Measurements from ENCODE around the gene PRKG2.
A peak's percentile ranks its signal among the peaks of the same experiment; 100 is the strongest.
"Not testable (repeated sequence)": the region's sequence is repeated elsewhere in the genome, so short reads cannot be mapped to it uniquely, and the experiment has no call there.

The PRKG2 gene

GRCh38 chr4:81214881-81215868 lies at the start of gene PRKG2:
Gene PRKG2 (minus strand): TSS chr4:81215222. CDS start chr4:81205047, 10,175 bp downstream.
- DNase-seq: peak; percentile 3

- DNase-seq: no peak
Measured at GRCh38 chr4:81260443-81261101, 45.5 kb upstream of the PRKG2 start.

GRCh38 chr4:81258841-81259550 lies 44.0 kb upstream of the PRKG2 start:
- no peak for DNase-seq

- DNase-seq: no peak
Measured at GRCh38 chr4:81257816-81258215, 42.8 kb upstream of the PRKG2 start.

- peak; percentile 52 for DNase-seq
Measured at GRCh38 chr4:81257021-81257420, 42.0 kb upstream of the PRKG2 start.

GRCh38 chr4:81256059-81256970 lies 41.3 kb upstream of the PRKG2 start:
- no peak for DNase-seq

- peak; percentile 79 for DNase-seq
Measured at GRCh38 chr4:81255524-81255923, 40.5 kb upstream of the PRKG2 start.

GRCh38 chr4:81250430-81250829 lies 35.4 kb upstream of the PRKG2 start:
- no peak for DNase-seq

- no peak for DNase-seq
Measured at GRCh38 chr4:81245218-81246009, 30.4 kb upstream of the PRKG2 start.

GRCh38 chr4:81237791-81238190 lies 22.8 kb upstream of the PRKG2 start:
- peak; percentile 3 for DNase-seq

GRCh38 chr4:81235982-81236749 lies 21.1 kb upstream of the PRKG2 start:
- no peak for DNase-seq

- DNase-seq: no peak
Measured at GRCh38 chr4:81227968-81228367, 12.9 kb upstream of the PRKG2 start.

- DNase-seq: no peak
Measured at GRCh38 chr4:81227138-81227537, 12.1 kb upstream of the PRKG2 start.

- no peak for DNase-seq
Measured at GRCh38 chr4:81225252-81225651, 10.2 kb upstream of the PRKG2 start.

- not testable (repeated sequence) for DNase-seq
Measured at GRCh38 chr4:81222082-81222472, 7.1 kb upstream of the PRKG2 start.

GRCh38 chr4:81221303-81222081 lies 6.5 kb upstream of the PRKG2 start:
- DNase-seq: no peak

GRCh38 chr4:81220271-81220670 lies 5.2 kb upstream of the PRKG2 start:
- DNase-seq: no peak

- no peak for DNase-seq
Measured at GRCh38 chr4:81218206-81218605, 3.2 kb upstream of the PRKG2 start.

- DNase-seq: no peak
Measured at GRCh38 chr4:81217779-81218178, 2.8 kb upstream of the PRKG2 start.

- no peak for DNase-seq
Measured at GRCh38 chr4:81215931-81216330, 909 bp upstream of the PRKG2 start.
